Measurements from ENCODE around the gene ADAMTS9. TPM values are rescaled to one million over a fixed set of nuclear protein-coding genes. Genes with fewer than 3 reads are reported as not detected.

The ADAMTS9 gene
- total RNA-seq, 2 donors from 2014 or later, result not detected

DNA sequence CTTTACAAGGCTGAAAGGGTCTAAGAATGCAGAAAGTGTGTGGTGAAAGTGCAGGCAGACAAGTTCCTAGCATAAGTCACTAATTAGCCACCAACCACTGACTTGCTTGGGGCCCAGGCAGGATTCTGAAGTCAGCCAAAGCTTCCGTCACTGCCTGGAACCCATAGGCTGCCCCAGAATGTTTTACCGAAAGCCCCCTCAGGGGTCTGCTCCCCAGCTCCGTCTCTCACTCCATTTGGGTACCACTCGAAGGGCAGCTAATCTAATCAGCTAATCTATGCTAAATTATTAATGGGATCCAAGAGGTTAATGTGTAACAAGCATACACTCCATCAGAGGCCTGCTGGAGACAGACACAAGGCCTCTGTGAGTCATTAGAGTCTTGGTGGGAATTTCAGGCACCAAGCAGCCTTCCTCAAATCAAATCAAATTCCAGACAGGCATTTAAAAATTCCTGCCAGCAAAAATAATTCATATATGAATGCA is 13.2 kb downstream of the ADAMTS9 start:
- Mint-ChIP-seq H3K9me3 (no peaks in the 10 kb centered on the region), H3K27ac (no peak overlapping the region), H3K4me3 (no peak overlapping the region), H3K27me3 (no peaks in the 10 kb centered on the region), H3K4me1 (no peaks in the 10 kb centered on the region), H3K36me3 (ENCODE audit: low read depth) (no peaks in the 10 kb centered on the region)
- no peak for ATAC-seq (replicated peaks)

DNA sequence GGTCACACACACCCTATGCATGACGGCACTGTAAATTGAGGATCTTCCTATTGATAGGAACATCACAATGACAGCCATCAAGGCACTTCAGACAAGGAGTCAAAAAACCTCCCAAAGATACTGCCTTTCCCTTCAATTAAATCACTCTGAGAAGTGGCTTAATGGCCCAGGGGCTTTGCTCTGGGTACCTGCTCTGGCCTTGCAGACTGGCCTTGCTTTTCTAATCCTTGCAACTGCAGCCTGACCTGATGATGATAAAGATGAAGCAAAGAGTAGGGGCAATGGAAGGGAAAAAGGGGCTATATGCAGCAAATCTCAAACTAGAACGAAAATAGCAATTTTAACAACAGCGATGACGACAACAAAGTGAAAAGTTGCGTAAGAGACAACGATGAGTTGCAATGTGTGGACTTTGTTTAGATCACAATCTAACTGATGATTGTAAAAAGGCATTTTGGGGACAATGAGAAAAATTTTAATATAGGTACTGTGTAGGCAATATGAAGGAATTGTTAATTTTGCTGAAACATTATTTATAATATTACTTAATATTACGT is 14.6 kb downstream of the ADAMTS9 start:
- ATAC-seq (replicated peaks), result no peak
- no peak overlapping the region for H3K4me3 Mint-ChIP-seq

DNA sequence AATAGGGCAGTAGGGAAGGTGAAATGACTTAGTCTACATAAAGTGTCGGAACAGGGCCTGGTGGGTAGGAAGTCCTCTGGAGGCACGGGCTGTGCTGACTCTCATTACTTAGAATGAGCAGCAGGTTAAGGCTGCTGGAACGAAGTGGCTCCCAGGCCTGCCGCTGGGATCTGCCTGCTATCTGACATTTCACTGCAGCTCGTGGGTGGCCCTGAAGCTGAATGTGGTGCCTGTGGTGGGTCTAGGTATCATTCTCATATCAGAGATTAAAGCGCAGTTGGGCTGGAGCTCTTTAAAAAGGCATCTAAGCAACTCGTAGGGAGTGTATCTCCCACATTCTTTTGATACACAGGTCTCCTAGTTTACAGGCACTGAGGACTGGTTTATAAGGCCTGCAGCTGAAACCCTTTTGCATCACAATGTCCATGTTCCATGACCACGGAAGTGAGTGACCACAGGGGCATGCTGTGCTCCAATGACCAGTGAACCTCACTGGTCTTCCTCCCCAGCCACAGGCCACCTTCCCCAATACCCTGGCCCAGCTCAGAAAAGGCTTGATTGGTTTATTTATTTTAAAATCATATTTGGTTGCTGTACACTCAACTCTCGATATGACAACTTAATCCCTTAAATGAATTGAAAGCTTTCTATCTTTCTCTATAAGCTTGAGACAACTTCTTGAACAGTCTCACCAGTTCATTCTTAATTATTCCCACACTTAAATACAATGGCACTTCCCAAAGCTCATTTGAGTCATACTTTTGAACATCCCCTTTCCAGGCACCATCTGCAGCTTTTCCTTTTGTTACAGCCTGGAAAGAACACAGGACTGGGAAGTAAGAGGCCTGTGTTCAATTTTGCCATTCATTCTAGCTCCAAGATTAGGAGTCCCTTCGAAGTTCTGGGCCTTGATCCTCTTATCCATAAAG is 19.0 kb downstream of the ADAMTS9 start:
- Mint-ChIP-seq H3K4me3 (no peak overlapping the region), H3K27ac (no peak overlapping the region), H3K9me3 (no peaks in the 10 kb centered on the region), H3K27me3 (no peaks in the 10 kb centered on the region), H3K36me3 (ENCODE audit: low read depth) (no peaks in the 10 kb centered on the region), H3K4me1 (no peaks in the 10 kb centered on the region)
- no peak for ATAC-seq (replicated peaks)

More for the DNA sequence above, 14.6 kb downstream of the ADAMTS9 start:
- no peaks in the 10 kb centered on the region for H3K9me3 Mint-ChIP-seq
- no peaks in the 10 kb centered on the region for H3K36me3 Mint-ChIP-seq (ENCODE audit: low read depth)
- H3K27me3 Mint-ChIP-seq, result no peaks in the 10 kb centered on the region
- no peaks in the 10 kb centered on the region for H3K4me1 Mint-ChIP-seq
- no peak overlapping the region for H3K27ac Mint-ChIP-seq

DNA sequence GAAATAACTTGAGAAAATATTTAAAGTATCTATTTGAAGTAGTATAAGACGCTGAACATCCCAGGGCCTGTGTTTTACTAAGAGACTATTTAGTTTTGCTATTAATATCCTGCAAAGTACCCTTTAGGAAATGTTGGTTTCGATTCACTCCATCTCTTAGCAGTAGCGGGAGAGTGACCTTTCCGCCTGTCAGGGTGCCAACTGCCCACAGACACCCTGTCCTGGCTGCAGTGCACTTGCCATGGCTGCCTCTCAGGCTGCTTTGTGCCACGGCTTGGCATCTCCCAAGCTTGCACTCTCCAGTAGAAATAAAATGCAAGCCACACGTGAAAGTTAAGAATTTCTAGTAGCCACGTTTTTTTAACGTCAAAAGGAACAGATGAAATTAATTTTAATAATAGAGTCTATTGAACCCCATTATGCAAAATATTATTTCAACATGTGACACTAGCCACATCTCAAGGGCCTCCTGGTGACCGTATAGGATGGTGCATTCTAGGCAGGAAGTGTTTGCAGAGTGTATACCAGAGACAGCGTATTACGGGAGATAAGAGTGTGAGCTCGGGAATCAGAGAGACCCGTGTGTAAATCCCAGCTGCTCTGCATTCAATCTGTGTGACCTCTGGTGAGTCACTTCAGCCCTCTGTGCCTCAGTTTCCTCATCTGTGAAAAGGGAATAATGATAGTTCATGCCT is 19.8 kb downstream of the ADAMTS9 start:
- H3K27ac Mint-ChIP-seq, result no peak overlapping the region
- no peaks in the 10 kb centered on the region for H3K27me3 Mint-ChIP-seq
- H3K36me3 Mint-ChIP-seq (ENCODE audit: low read depth), result no peaks in the 10 kb centered on the region
- no peaks in the 10 kb centered on the region for H3K4me1 Mint-ChIP-seq
- H3K4me3 Mint-ChIP-seq, result no peak overlapping the region
- no peaks in the 10 kb centered on the region for H3K9me3 Mint-ChIP-seq
- ATAC-seq (replicated peaks), result no peak

DNA sequence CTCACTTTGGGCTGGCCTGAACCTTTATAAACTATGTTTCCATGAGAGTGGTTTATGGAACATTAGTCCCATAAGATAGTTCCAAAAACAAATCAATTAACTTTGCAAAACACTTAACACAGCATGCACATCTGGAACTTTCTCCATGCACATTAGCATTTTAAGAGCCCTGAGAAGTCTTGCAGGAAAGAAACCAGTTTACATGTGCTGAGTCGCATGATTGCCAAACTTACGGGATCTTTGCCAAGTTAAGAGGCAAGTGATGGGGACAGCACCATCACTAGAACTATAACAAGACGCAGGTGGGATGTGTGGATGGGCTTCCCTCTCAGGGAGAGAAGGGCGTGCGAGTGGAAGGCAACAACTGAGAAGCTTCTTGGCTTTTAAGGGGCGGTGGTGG is 20.7 kb downstream of the ADAMTS9 start:
- no peak overlapping the region for H3K4me3 Mint-ChIP-seq
- H3K27me3 Mint-ChIP-seq, result no peaks in the 10 kb centered on the region
- no peak for ATAC-seq (replicated peaks)
- no peaks in the 10 kb centered on the region for H3K36me3 Mint-ChIP-seq (ENCODE audit: low read depth)
- H3K4me1 Mint-ChIP-seq, result no peaks in the 10 kb centered on the region
- H3K27ac Mint-ChIP-seq, result no peak overlapping the region
- H3K9me3 Mint-ChIP-seq, result no peaks in the 10 kb centered on the region

DNA sequence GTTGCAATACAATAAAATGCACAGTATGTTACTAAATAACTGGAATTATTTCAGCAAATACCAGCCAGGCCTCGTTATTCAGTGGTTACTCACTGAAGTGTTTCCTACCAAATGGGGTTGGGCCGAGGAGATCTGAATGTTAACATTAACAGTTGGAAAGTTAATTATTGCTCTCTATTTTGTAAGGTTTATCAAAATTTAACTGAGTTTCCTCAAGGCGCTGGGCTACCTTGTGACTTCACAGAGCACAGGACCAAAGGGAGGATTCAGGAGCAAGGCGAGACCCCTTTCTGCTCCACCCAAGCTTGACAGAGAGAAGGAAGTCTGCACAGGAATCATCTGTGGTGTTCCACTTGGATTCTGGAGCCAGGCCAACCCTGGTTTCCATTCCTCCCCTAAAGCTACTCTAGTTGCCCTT is 21.6 kb downstream of the ADAMTS9 start:
- no peak for ATAC-seq (replicated peaks)
- no peaks in the 10 kb centered on the region for H3K4me1 Mint-ChIP-seq
- no peaks in the 10 kb centered on the region for H3K27me3 Mint-ChIP-seq
- H3K4me3 Mint-ChIP-seq, result no peak overlapping the region
- no peaks in the 10 kb centered on the region for H3K9me3 Mint-ChIP-seq
- no peaks in the 10 kb centered on the region for H3K36me3 Mint-ChIP-seq (ENCODE audit: low read depth)
- H3K27ac Mint-ChIP-seq, result no peak overlapping the region

DNA sequence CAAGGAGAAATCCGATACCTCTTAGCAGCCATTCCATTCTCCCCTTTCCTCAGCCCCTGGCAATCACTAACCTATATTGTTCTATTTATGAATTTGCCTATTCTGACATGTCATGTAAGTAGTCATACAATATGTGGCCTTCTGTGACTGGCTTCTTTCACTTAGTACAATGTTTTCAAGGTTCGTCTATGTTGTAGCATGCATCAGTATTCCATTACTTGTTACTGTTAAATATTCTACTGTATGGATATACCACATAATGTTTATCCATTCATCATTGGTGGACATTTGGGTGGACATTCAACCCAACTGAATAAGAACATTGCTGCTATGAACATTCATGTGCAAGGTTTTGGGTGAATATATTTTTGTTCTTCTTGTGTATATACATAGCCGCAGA is 23.4 kb downstream of the ADAMTS9 start:
- Mint-ChIP-seq H3K36me3 (ENCODE audit: low read depth) (no peaks in the 10 kb centered on the region), H3K27ac (no peak overlapping the region), H3K4me1 (no peaks in the 10 kb centered on the region), H3K9me3 (no peaks in the 10 kb centered on the region), H3K27me3 (no peaks in the 10 kb centered on the region), H3K4me3 (no peak overlapping the region)
- ATAC-seq (replicated peaks), result no peak

DNA sequence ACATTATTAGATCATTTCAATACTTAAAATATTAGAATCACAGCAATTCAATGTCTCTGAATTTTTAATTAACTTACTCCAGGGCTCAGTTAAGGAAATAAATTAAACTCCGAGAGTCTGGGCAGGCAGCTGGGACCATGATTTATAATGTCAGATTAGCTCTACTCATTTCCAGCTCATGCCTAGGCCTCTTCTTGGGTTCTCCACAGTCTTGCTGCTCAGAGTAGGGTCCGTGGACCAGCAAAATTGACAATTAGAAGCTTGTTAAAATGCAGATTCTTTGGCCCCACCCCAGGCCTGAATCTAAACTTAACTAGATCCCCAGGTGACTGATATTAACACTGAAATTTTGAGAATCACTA is 28.2 kb downstream of the ADAMTS9 start:
- H3K4me3 Mint-ChIP-seq, result no peak overlapping the region
- no peaks in the 10 kb centered on the region for H3K27me3 Mint-ChIP-seq
- no peaks in the 10 kb centered on the region for H3K36me3 Mint-ChIP-seq (ENCODE audit: low read depth)
- ATAC-seq (replicated peaks), result no peak
- H3K27ac Mint-ChIP-seq, result no peak overlapping the region
- no peaks in the 10 kb centered on the region for H3K4me1 Mint-ChIP-seq
- H3K9me3 Mint-ChIP-seq, result no peaks in the 10 kb centered on the region

DNA sequence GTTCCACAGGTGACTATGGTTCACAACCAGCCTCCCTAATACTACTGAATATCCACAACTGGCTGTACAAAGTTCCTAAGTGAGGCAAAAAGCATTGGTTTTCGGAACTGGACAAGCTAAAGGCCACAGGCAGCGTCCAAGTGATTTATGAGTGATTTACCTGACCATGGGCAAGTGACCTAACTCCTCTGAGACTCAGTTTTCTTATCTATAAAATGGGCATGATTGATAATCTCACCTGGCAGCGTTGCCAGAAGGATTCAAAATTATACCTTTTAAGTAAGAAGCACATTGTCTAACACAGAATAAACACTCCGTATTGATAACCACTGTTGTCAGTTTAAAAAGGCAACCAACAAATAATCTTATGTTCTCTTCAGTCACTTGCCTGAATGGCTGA is 29.8 kb downstream of the ADAMTS9 start:
- Mint-ChIP-seq H3K4me1 (no peaks in the 10 kb centered on the region), H3K27ac (no peak overlapping the region), H3K4me3 (no peak overlapping the region), H3K36me3 (ENCODE audit: low read depth) (no peaks in the 10 kb centered on the region), H3K27me3 (no peaks in the 10 kb centered on the region), H3K9me3 (no peaks in the 10 kb centered on the region)
- ATAC-seq (replicated peaks), result no peak

DNA sequence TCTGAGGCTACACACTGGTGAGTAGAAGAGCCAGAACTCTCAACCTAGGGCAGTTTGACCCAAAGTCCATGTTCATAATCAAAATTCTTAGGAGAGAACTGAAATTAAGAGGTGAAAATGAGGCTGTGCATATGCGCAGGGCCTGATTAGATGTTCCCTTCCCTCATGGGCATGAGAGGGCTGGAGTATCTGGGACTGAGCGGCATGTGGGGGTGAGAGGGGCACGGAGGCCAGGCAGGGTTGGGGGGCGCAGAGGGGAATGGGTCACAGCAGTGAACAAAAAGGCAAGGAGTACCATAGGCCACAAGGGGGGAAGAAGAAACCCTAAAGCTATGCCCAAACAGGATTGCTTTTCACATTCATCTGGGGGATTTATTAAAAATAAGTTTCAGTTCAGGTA is 31.3 kb downstream of the ADAMTS9 start:
- no peak for ATAC-seq (replicated peaks)
- Mint-ChIP-seq H3K36me3 (ENCODE audit: low read depth) (no peaks in the 10 kb centered on the region), H3K27me3 (no peaks in the 10 kb centered on the region), H3K4me1 (no peaks in the 10 kb centered on the region), H3K4me3 (no peak overlapping the region), H3K27ac (no peak overlapping the region), H3K9me3 (no peaks in the 10 kb centered on the region)

DNA sequence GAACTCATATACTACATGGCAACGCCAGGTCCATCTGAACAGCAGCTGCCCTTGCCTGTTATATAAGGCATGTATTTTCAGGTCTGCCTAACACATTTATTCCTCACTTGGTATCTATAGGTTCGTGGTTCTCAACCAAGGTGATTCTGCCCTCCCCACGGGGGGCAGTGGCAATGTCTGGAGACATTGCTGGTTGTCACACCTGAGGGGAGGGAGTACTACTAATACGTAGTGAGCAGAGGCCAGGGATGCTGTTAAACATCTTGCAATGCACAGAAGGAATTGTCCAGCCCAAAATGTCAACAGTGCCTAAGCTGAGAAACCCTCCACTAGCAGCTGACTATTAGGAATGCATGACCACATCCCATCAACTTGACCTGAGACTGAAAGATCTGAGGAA is 32.6 kb downstream of the ADAMTS9 start:
- no peaks in the 10 kb centered on the region for H3K27me3 Mint-ChIP-seq
- peaks cover 1% of the 10 kb centered on the region for H3K9me3 Mint-ChIP-seq
- no peaks in the 10 kb centered on the region for H3K4me1 Mint-ChIP-seq
- H3K4me3 Mint-ChIP-seq, result no peak overlapping the region
- H3K36me3 Mint-ChIP-seq (ENCODE audit: low read depth), result no peaks in the 10 kb centered on the region
- no peak overlapping the region for H3K27ac Mint-ChIP-seq
- no peak for ATAC-seq (replicated peaks)

DNA sequence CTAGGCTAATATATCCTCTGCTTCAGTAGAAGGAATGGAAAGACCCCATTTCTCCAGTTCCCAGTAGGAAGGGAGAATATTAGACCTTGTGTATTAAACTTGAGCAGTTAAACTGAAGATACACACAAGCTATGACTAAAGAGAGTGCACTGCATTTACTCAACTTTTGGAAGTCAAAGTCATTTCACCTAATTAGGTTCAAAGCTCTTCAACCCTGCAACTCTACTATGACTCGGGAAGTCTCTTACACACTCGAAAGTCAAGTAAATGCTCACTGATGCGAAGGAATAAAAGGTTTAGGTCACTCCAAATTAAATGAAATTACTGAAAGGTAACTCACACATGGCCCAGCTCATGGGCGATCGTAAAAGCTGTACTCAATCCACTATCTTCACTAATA is 33.8 kb downstream of the ADAMTS9 start:
- Mint-ChIP-seq H3K4me3 (no peak overlapping the region), H3K4me1 (no peaks in the 10 kb centered on the region), H3K27ac (no peak overlapping the region), H3K9me3 (peaks cover 3% of the 10 kb centered on the region), H3K27me3 (no peaks in the 10 kb centered on the region), H3K36me3 (ENCODE audit: low read depth) (no peaks in the 10 kb centered on the region)
- ATAC-seq (replicated peaks), result no peak

DNA sequence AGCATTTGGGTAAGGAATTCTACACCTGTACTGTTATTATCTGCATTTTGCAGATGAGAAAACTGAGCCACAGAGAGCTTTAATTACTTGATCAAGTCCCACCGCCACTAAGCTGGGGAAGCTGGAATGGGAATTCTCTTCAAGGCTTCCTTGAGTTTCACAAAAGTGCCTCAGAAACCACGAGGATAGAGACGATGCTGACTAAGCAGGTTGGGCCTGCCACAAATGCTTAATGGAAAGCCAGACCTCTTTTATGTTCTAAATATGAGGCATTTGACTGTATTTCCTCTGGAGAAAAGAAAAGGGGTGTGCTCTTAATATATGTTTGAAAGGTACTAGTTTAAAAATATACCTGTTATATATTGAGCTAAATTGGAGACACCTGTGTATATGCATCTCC is 34.7 kb downstream of the ADAMTS9 start:
- H3K27me3 Mint-ChIP-seq, result no peaks in the 10 kb centered on the region
- H3K27ac Mint-ChIP-seq, result no peak overlapping the region
- ATAC-seq (replicated peaks), result no peak
- H3K4me1 Mint-ChIP-seq, result no peaks in the 10 kb centered on the region
- H3K9me3 Mint-ChIP-seq, result peaks cover 3% of the 10 kb centered on the region
- no peak overlapping the region for H3K4me3 Mint-ChIP-seq
- no peaks in the 10 kb centered on the region for H3K36me3 Mint-ChIP-seq (ENCODE audit: low read depth)

DNA sequence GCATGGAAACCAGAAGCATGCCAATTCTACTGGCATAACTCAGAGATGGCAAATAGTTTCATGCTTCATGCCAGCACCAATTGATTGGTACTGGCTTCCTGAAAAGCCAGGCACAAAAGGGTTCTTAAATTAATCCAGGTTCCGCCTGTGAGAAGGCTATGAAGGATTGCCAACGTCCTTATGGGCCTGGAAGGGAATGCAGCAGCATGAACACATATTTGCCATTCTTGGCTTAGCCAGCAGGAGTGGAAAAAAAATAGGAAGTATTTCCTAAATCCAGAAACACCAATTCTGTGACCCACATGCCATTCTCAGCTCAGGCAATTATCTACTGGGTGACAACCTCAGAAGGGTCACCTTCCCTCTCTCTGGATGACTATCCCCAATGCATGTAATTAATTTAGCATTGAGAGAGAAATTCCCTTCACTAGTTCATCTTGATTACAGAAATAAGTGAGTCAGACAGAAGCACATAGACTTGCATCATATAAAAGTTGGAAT is 36.0 kb downstream of the ADAMTS9 start:
- Mint-ChIP-seq H3K9me3 (peaks cover 3% of the 10 kb centered on the region), H3K27me3 (no peaks in the 10 kb centered on the region), H3K4me3 (no peak overlapping the region), H3K36me3 (ENCODE audit: low read depth) (no peaks in the 10 kb centered on the region), H3K27ac (no peak overlapping the region), H3K4me1 (no peaks in the 10 kb centered on the region)
- ATAC-seq (replicated peaks), result no peak

DNA sequence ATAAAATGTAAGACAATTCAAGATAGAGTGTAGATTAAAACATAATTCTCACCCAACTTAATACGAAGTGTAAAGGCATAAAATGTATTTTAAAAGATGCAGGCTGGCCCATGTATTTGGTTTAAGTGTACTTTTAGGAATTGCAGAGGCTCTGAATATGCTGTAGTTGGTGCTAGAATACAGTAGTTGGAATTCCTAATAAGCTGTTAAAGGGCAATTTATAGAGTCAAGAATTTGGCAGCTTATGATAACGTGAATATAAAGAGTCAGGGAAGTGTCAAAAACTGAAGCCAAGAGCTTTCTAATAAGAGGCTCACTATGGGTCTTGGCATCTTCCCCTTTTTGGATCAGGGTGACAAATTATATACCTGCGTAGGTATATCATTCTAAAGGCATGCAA is 36.5 kb downstream of the ADAMTS9 start:
- no peaks in the 10 kb centered on the region for H3K4me1 Mint-ChIP-seq

More for the DNA sequence above, 36.5 kb downstream of the ADAMTS9 start:
- Mint-ChIP-seq H3K9me3 (peaks cover 3% of the 10 kb centered on the region), H3K27ac (no peak overlapping the region), H3K36me3 (ENCODE audit: low read depth) (no peaks in the 10 kb centered on the region), H3K4me3 (no peak overlapping the region), H3K27me3 (no peaks in the 10 kb centered on the region)
- no peak for ATAC-seq (replicated peaks)
